Thyroid gland (tissue), 4 donors: ENCODE results near the gene EXD2.

Experiments used
- CTCF ChIP-seq, 6 experiments: fragments of 200-600 bp in 3 of 6; fragments of 450-650 bp in 3 of 6; sonication (generic) in 3 of 6; IDR thresholded peaks; one replicate each; pipeline ENCODE4 v1.5.1; 2016 to 2019; ENCODE audit warnings: antibody characterized with exemption in 6 of 6, mild to moderate bottlenecking in 2 of 6, inconsistent platforms in 1 of 6, moderate library complexity in 1 of 6
- POLR2A ChIP-seq, 2 donors: fragments of 450-650 bp; IDR thresholded peaks; one replicate each; pipeline ENCODE4 v1.6.1; 2017; ENCODE audit warnings: antibody characterized with exemption in 2 of 2, mild to moderate bottlenecking in 2 of 2, moderate library complexity in 1 of 2

GRCh38 chr14:69142101-69142500 is 49.2 kb upstream of the EXD2 start:
- TF ChIP-seq CTCF (IDR thresholded peaks at IDR 0.05), result no peak
- TF ChIP-seq POLR2A (IDR thresholded peaks at IDR 0.05), result no peak
